WTC11 (cell line): ENCODE data around the gene PSD2.

Experiments
- ARID4B ChIP-seq: sonication (generic); formaldehyde crosslinking; IDR thresholded peaks from 2 replicates; pipeline ENCODE4 v1.8.0; 2023; ENCODE audit warnings: missing genetic modification reagents, mild to moderate bottlenecking, borderline replicate concordance
- ATF3 ChIP-seq: sonication (generic); formaldehyde crosslinking; conservative IDR thresholded peaks from 2 replicates; pipeline ENCODE4 v1.8.1; 2022; ENCODE audit warnings: mild to moderate bottlenecking, missing genetic modification reagents
- E2F1 ChIP-seq: sonication (generic); formaldehyde crosslinking; IDR thresholded peaks from 2 replicates; pipeline ENCODE4 v1.8.0; 2022; ENCODE audit warnings: mild to moderate bottlenecking, missing genetic modification reagents
- KAT7 ChIP-seq: sonication (generic); formaldehyde crosslinking; IDR thresholded peaks from 2 replicates; pipeline ENCODE4 v1.8.1; 2023; ENCODE audit warnings: missing genetic modification reagents, mild to moderate bottlenecking, borderline replicate concordance
- TF ChIP-seq, protein P1 (sequence below): sonication (generic); formaldehyde crosslinking; IDR thresholded peaks from 2 replicates; pipeline ENCODE4 v1.8.1; 2022; ENCODE audit warnings: mild to moderate bottlenecking, moderate library complexity, missing genetic modification reagents
- TF ChIP-seq, protein P2 (sequence below): sonication (generic); formaldehyde crosslinking; IDR thresholded peaks from 2 replicates; pipeline ENCODE4 v1.8.1; 2023; ENCODE audit warnings: mild to moderate bottlenecking, moderate library complexity, missing genetic modification reagents
- TF ChIP-seq, protein P3 (sequence below): fragments of 200-600 bp; IDR thresholded peaks from 2 replicates; pipeline ENCODE4 v1.8.0; 2022; ENCODE audit warnings: antibody characterized with exemption

DNA sequence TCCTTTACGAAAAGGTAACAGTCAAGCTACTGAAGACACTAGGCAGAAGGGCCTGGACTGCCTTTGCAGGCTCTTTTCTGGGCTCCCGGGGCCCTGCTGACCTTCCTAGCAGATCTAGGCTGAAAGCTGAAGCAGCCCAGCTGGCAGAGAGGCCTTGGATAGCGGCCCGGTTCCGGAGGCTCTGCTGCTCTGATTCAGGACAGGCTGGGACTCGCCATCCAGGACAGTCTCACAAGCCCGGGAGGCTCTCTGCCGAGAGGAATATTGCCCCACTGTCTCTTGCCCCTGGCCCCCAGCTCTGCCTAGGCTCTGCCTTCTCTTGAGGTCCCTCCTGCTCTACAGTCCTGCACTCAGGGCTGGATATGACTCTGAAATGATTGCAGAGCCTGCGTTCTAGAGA lies 67.8 kb downstream of the PSD2 start:
- TF ChIP-seq, protein P1, sequence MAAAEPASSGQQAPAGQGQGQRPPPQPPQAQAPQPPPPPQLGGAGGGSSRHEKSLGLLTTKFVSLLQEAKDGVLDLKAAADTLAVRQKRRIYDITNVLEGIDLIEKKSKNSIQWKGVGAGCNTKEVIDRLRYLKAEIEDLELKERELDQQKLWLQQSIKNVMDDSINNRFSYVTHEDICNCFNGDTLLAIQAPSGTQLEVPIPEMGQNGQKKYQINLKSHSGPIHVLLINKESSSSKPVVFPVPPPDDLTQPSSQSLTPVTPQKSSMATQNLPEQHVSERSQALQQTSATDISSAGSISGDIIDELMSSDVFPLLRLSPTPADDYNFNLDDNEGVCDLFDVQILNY (CRISPR knock-in tag): no peak
- TF ChIP-seq, protein P2, sequence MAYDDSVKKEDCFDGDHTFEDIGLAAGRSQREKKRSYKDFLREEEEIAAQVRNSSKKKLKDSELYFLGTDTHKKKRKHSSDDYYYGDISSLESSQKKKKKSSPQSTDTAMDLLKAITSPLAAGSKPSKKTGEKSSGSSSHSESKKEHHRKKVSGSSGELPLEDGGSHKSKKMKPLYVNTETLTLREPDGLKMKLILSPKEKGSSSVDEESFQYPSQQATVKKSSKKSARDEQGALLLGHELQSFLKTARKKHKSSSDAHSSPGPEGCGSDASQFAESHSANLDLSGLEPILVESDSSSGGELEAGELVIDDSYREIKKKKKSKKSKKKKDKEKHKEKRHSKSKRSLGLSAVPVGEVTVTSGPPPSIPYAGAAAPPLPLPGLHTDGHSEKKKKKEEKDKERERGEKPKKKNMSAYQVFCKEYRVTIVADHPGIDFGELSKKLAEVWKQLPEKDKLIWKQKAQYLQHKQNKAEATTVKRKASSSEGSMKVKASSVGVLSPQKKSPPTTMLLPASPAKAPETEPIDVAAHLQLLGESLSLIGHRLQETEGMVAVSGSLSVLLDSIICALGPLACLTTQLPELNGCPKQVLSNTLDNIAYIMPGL (CRISPR knock-in tag): no peak
- TF ChIP-seq ARID4B (CRISPR knock-in tag) (no peak), KAT7 (no peak), ATF3 (CRISPR knock-in tag) (no peak), E2F1 (CRISPR knock-in tag) (no peak)
- TF ChIP-seq, protein P3, sequence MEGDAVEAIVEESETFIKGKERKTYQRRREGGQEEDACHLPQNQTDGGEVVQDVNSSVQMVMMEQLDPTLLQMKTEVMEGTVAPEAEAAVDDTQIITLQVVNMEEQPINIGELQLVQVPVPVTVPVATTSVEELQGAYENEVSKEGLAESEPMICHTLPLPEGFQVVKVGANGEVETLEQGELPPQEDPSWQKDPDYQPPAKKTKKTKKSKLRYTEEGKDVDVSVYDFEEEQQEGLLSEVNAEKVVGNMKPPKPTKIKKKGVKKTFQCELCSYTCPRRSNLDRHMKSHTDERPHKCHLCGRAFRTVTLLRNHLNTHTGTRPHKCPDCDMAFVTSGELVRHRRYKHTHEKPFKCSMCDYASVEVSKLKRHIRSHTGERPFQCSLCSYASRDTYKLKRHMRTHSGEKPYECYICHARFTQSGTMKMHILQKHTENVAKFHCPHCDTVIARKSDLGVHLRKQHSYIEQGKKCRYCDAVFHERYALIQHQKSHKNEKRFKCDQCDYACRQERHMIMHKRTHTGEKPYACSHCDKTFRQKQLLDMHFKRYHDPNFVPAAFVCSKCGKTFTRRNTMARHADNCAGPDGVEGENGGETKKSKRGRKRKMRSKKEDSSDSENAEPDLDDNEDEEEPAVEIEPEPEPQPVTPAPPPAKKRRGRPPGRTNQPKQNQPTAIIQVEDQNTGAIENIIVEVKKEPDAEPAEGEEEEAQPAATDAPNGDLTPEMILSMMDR: no peak
